GM12891 (cell line): ENCODE measurements around the gene MAMDC4.

ENCODE experiments used
- POLR2A ChIP-seq: IDR thresholded peaks from 2 replicates; pipeline ENCODE4 v1.6.1; 2011; ENCODE audit warnings: low read depth, low read length, control low read depth
- TAF1 ChIP-seq: IDR thresholded peaks from 2 replicates; pipeline ENCODE4 v1.6.1; 2011; ENCODE audit warnings: low read depth, low read length, control low read depth

DNA sequence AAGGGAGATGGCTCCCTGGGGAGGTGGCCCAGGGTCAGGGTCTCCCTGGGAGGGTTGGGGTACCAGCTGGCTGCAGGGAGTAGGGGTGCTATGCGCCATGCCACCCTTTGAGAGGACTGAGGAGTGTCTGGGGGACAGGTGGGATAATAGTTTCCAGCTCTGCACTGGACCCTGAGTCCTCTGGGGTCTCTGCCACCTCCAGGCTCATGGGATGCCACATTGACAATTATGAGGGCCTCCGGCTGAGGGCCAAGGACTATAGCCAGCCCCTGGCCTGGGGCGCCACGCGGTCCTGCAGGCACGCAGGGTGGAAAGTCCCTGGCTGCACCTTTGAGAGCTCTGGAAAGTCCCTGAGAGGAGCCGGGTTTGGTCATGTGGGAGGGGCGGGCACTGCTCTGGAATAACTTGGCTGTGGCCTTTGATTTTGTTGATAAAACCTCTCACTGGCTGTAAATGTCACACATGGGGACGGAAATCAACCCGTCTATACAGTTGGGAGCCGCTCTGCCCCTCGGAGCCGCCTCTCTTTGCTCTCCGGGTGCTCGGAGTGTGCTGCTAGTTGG lies 50.2 kb downstream of the MAMDC4 start:
- TF ChIP-seq POLR2A (no peak; the same call in none of the 2 replicates), TAF1 (peak; percentile 35; the same call in 1 of the 2 replicates)
